Fibroblast of lung (primary cell): ENCODE results near the gene FBXW5.

Source experiments
- CTCF ChIP-seq, 2 donors: IDR thresholded peaks in 1 of 2; conservative IDR thresholded peaks in 1 of 2; 1 replicate in 1 of 2; 2 replicates in 1 of 2; pipeline ENCODE4 v1.5.1; 2011 to 2012; ENCODE audit warnings: low read length in 2 of 2, control low read depth in 1 of 2, inconsistent platforms in 1 of 2, low read depth in 1 of 2, mild to moderate bottlenecking in 1 of 2
- EZH2 ChIP-seq: IDR thresholded peaks from 2 replicates; pipeline ENCODE4 v1.5.1; 2012; ENCODE audit warnings: low read length, control low read depth, mild to moderate bottlenecking; ENCODE audit errors: missing control alignments

- no peak for TF ChIP-seq EZH2
- no peak for TF ChIP-seq CTCF (conservative IDR thresholded peaks at IDR 0.05 in 1 of 2, IDR thresholded peaks at IDR 0.05 in 1 of 2; ENCODE audit: low read depth in 1 of 2, low read length in 2 of 2)
These were observed 12.9 kb downstream of the FBXW5 start for GRCh38 chr9:136931611-136932130.
